ENCODE data around the gene PPP1R37.

DNA sequence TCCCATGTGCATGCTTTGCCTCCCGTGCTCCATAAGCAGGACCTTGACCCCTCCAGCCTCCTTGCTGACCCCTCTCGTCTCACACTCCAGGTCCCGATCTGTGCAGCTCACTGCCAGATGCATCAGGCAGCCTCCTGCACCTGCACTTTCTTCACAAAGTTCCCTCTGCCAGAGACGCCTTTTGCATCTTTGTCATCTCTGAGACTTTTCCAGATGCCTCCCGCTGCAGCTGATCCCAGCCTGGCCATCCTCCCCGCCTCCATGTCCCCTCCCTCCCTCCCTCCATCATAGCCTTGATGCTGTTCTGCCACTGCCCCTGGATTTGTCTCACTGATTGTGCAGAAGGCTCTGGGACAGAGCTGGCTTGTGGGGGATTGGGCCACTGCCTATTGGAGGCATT lies 29.9 kb downstream of the PPP1R37 start:
- TF ChIP-seq FOXA1 (IDR thresholded peaks at IDR 0.05) (no peak), JUND (IDR thresholded peaks at IDR 0.05) (no peak), YY1 (IDR thresholded peaks at IDR 0.05) (no peak), NR2F2 (IDR thresholded peaks at IDR 0.05) (no peak), RAD21 (IDR thresholded peaks at IDR 0.05) (no peak), EGR1 (IDR thresholded peaks at IDR 0.05; ENCODE audit: low read depth in 2 of 2) (no peak), TAF1 (conservative IDR thresholded peaks at IDR 0.05) (no peak)
- TF ChIP-seq, protein P1, sequence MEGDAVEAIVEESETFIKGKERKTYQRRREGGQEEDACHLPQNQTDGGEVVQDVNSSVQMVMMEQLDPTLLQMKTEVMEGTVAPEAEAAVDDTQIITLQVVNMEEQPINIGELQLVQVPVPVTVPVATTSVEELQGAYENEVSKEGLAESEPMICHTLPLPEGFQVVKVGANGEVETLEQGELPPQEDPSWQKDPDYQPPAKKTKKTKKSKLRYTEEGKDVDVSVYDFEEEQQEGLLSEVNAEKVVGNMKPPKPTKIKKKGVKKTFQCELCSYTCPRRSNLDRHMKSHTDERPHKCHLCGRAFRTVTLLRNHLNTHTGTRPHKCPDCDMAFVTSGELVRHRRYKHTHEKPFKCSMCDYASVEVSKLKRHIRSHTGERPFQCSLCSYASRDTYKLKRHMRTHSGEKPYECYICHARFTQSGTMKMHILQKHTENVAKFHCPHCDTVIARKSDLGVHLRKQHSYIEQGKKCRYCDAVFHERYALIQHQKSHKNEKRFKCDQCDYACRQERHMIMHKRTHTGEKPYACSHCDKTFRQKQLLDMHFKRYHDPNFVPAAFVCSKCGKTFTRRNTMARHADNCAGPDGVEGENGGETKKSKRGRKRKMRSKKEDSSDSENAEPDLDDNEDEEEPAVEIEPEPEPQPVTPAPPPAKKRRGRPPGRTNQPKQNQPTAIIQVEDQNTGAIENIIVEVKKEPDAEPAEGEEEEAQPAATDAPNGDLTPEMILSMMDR (IDR thresholded peaks at IDR 0.05; ENCODE audit: low read depth, low read length, missing input control) = no peak
- TF ChIP-seq, protein P2, sequence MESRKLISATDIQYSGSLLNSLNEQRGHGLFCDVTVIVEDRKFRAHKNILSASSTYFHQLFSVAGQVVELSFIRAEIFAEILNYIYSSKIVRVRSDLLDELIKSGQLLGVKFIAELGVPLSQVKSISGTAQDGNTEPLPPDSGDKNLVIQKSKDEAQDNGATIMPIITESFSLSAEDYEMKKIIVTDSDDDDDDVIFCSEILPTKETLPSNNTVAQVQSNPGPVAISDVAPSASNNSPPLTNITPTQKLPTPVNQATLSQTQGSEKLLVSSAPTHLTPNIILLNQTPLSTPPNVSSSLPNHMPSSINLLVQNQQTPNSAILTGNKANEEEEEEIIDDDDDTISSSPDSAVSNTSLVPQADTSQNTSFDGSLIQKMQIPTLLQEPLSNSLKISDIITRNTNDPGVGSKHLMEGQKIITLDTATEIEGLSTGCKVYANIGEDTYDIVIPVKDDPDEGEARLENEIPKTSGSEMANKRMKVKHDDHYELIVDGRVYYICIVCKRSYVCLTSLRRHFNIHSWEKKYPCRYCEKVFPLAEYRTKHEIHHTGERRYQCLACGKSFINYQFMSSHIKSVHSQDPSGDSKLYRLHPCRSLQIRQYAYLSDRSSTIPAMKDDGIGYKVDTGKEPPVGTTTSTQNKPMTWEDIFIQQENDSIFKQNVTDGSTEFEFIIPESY (IDR thresholded peaks at IDR 0.05) = no peak
- TF ChIP-seq, protein P3, sequence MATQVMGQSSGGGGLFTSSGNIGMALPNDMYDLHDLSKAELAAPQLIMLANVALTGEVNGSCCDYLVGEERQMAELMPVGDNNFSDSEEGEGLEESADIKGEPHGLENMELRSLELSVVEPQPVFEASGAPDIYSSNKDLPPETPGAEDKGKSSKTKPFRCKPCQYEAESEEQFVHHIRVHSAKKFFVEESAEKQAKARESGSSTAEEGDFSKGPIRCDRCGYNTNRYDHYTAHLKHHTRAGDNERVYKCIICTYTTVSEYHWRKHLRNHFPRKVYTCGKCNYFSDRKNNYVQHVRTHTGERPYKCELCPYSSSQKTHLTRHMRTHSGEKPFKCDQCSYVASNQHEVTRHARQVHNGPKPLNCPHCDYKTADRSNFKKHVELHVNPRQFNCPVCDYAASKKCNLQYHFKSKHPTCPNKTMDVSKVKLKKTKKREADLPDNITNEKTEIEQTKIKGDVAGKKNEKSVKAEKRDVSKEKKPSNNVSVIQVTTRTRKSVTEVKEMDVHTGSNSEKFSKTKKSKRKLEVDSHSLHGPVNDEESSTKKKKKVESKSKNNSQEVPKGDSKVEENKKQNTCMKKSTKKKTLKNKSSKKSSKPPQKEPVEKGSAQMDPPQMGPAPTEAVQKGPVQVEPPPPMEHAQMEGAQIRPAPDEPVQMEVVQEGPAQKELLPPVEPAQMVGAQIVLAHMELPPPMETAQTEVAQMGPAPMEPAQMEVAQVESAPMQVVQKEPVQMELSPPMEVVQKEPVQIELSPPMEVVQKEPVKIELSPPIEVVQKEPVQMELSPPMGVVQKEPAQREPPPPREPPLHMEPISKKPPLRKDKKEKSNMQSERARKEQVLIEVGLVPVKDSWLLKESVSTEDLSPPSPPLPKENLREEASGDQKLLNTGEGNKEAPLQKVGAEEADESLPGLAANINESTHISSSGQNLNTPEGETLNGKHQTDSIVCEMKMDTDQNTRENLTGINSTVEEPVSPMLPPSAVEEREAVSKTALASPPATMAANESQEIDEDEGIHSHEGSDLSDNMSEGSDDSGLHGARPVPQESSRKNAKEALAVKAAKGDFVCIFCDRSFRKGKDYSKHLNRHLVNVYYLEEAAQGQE (IDR thresholded peaks at IDR 0.05) = no peak
- TF ChIP-seq, protein P4, sequence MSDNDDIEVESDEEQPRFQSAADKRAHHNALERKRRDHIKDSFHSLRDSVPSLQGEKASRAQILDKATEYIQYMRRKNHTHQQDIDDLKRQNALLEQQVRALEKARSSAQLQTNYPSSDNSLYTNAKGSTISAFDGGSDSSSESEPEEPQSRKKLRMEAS (IDR thresholded peaks at IDR 0.05) = no peak
